Endodermal cell (in vitro differentiated cells): ENCODE results near the gene STXBP3. TPM values are rescaled to one million over a fixed set of nuclear protein-coding genes. Genes with fewer than 3 reads are reported as not detected.
A peak's percentile ranks its signal among the peaks of the same experiment; 100 is the strongest.

Experiments
- DNase-seq: peaks from one replicate; pipeline ENCODE4 v3.0.0-alpha.2; 2017
- H3K27ac ChIP-seq: 2 replicates; pipeline ENCODE4 v1.5.1; 2013; ENCODE audit warnings: mild to moderate bottlenecking, low read depth, low read length, moderate library complexity
- H3K27me3 ChIP-seq: 2 replicates; pipeline ENCODE4 v1.6.1; 2013; ENCODE audit warnings: mild to moderate bottlenecking, low read length, moderate library complexity; ENCODE audit not compliant: insufficient read depth, control insufficient read depth, poor library complexity, severe bottlenecking
- H3K36me3 ChIP-seq: 2 replicates; pipeline ENCODE4 v1.7.0; 2013; ENCODE audit warnings: mild to moderate bottlenecking, low read length, moderate library complexity; ENCODE audit not compliant: control insufficient read depth, insufficient read depth
- H3K4me1 ChIP-seq: one replicate; pipeline ENCODE4 v1.7.0; 2013; ENCODE audit warnings: low read length; ENCODE audit not compliant: control insufficient read depth, insufficient read depth
- H3K4me3 ChIP-seq: 2 replicates; pipeline ENCODE4 v1.5.1; 2013; ENCODE audit warnings: mild to moderate bottlenecking, low read length, moderate library complexity
- H3K9ac ChIP-seq: 2 replicates; pipeline ENCODE4 v1.6.1; 2013; ENCODE audit warnings: mild to moderate bottlenecking, low read length, moderate library complexity; ENCODE audit not compliant: poor library complexity, severe bottlenecking; ENCODE audit errors: extremely low read depth
- H3K9me3 ChIP-seq: 2 replicates; pipeline ENCODE4 v1.6.1; 2013; ENCODE audit warnings: mild to moderate bottlenecking, low read length, moderate library complexity; ENCODE audit not compliant: control insufficient read depth
- H3K27ac Mint-ChIP-seq: 2 replicates; pipeline ENCODE4 v1.8.0; 2020; ENCODE audit warnings: mixed read lengths
- H3K27me3 Mint-ChIP-seq: 2 replicates; pipeline ENCODE4 v1.8.0; 2021; ENCODE audit warnings: mild to moderate bottlenecking, mixed read lengths; ENCODE audit not compliant: insufficient read depth
- H3K36me3 Mint-ChIP-seq: 2 replicates; pipeline ENCODE4 v1.8.0; 2020; ENCODE audit warnings: low read depth, mixed read lengths
- H3K4me1 Mint-ChIP-seq: 2 replicates; pipeline ENCODE4 v1.8.0; 2020; ENCODE audit warnings: mixed read lengths
- H3K4me3 Mint-ChIP-seq: 2 replicates; pipeline ENCODE4 v1.8.0; 2020; ENCODE audit warnings: mild to moderate bottlenecking, moderate library complexity, mixed read lengths
- H3K9me3 Mint-ChIP-seq: 2 replicates; pipeline ENCODE4 v1.8.0; 2020; ENCODE audit warnings: mild to moderate bottlenecking, mixed read lengths
- WGBS, 2 experiments: methylation state at CpG; one replicate each; pipeline versions ENCODE4 v1.1.5 to v1.1.7; 2013; ENCODE audit warnings: missing lambda C conversion rate in 2 of 2, mixed read lengths in 1 of 2; ENCODE audit not compliant: insufficient coverage in 1 of 2, insufficient read length in 1 of 2; 5-methylcytosine and 5-hydroxymethylcytosine counted together
- total RNA-seq, 2 donors: library from RNA; stranded (reverse); fragmentation: NEBNext Ultra II Directional in 1 of 2; extraction: Animal tissue kit (Norgen Biotek cat#: 25700) in 1 of 2; gene quantifications; 2 replicates in 1 of 2; 3 replicates in 1 of 2; pipeline ENCODE4 v1.2.1, GENCODE V29; 2021
- TF ChIP-seq, protein P1 (sequence below): fragments of 200-600 bp; sonication (generic); conservative IDR thresholded peaks from 2 replicates; pipeline ENCODE4 v1.5.0; 2021; ENCODE audit warnings: antibody characterized with exemption, mild to moderate bottlenecking

Gene STXBP3
- total RNA-seq, 2 donors from 2014 or later, result 37.4 to 38.5 TPM

DNA sequence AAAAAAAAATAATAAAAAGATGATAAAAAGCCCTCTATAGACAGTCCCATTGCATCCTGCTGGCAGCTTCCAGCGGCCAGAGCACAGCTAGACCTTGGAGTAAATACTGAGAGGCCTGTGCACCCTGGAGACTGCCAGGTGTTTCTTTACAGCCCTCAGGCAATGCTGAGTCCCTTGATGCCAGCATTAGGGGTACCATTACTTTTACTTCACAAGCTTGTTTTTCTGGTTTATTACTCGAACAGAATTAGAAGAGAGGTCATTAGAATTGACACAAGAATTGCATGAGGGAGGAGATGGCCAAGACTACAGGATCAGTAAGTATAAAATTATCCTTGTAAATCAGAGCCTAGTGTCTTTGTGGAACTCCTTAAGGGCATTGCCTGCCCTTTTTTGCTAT lies 66.9 kb downstream of the STXBP3 start:
- H3K36me3 ChIP-seq, result peaks cover 12% of the 10 kb centered on the region
- H3K27ac ChIP-seq, result no peak overlapping the region
- TF ChIP-seq, protein P1, sequence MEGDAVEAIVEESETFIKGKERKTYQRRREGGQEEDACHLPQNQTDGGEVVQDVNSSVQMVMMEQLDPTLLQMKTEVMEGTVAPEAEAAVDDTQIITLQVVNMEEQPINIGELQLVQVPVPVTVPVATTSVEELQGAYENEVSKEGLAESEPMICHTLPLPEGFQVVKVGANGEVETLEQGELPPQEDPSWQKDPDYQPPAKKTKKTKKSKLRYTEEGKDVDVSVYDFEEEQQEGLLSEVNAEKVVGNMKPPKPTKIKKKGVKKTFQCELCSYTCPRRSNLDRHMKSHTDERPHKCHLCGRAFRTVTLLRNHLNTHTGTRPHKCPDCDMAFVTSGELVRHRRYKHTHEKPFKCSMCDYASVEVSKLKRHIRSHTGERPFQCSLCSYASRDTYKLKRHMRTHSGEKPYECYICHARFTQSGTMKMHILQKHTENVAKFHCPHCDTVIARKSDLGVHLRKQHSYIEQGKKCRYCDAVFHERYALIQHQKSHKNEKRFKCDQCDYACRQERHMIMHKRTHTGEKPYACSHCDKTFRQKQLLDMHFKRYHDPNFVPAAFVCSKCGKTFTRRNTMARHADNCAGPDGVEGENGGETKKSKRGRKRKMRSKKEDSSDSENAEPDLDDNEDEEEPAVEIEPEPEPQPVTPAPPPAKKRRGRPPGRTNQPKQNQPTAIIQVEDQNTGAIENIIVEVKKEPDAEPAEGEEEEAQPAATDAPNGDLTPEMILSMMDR, result no peak
- no peak overlapping the region for H3K4me3 ChIP-seq
- H3K27me3 Mint-ChIP-seq, result no peaks in the 10 kb centered on the region
- peaks cover 9% of the 10 kb centered on the region for H3K36me3 Mint-ChIP-seq
- no peak overlapping the region for H3K9ac ChIP-seq
- no peaks in the 10 kb centered on the region for H3K9me3 Mint-ChIP-seq
- no peaks in the 10 kb centered on the region for H3K27me3 ChIP-seq
- no peak overlapping the region for H3K27ac Mint-ChIP-seq
- H3K4me1 ChIP-seq, result peaks cover 7% of the 10 kb centered on the region
- DNase-seq, result no peak
- no peaks in the 10 kb centered on the region for H3K9me3 ChIP-seq
- peaks cover 23% of the 10 kb centered on the region for H3K4me1 Mint-ChIP-seq
- WGBS, 2 experiments, result 91 to 100% methylated on average over 1 to 2 of the region's 2 CpGs
- no peak overlapping the region for H3K4me3 Mint-ChIP-seq

DNA sequence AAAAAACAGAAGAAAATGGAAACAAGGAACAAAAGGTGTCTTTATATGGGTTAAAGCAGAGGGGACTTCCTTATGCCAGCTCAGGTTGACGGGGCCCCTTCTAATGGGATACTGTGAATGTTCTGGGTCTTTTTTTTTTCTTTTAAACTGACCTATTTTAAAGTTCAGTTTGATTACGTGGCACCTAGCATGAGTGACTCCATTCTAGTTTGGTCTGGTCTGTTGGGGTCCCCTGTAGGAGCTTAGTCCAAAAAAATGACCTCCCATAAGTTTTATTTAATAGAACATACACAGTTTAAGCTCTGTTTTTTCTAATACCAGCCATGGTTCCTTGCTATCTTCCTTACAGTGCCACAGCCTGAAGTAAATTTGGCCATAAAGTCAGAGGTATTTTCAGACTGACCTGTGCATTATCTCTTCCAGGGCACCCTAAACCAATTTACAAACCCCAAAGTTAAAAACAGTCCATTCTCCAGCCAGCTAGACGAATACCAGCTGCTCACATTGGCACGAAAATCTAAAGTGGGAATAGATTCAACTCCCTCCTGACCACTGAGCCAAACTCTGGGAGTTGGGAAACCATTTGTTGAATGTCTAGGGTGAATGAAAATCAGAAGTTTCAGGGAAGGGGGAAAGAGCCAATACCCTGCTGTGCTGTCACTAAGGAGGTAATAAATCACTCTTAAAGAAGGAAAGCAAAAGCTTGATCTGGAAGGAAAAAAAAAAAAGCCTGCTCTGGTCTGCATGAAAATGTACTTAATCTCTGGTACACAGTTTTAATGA lies 68.1 kb downstream of the STXBP3 start:
- DNase-seq, result no peak
- H3K27me3 Mint-ChIP-seq, result no peaks in the 10 kb centered on the region
- H3K4me3 Mint-ChIP-seq, result no peak overlapping the region
- no peaks in the 10 kb centered on the region for H3K9me3 ChIP-seq
- peaks cover 3% of the 10 kb centered on the region for H3K36me3 ChIP-seq
- H3K27ac Mint-ChIP-seq, result no peak overlapping the region
- H3K4me3 ChIP-seq, result no peak overlapping the region
- H3K27me3 ChIP-seq, result no peaks in the 10 kb centered on the region
- peaks cover 9% of the 10 kb centered on the region for H3K36me3 Mint-ChIP-seq
- H3K9ac ChIP-seq, result no peak overlapping the region
- 83 to 92% methylated on average over 2 to 4 of the region's 4 CpGs for WGBS, 2 experiments
- H3K4me1 Mint-ChIP-seq, result peaks cover 23% of the 10 kb centered on the region
- peak overlapping the region; percentile 99 for H3K27ac ChIP-seq
- no peaks in the 10 kb centered on the region for H3K9me3 Mint-ChIP-seq
- TF ChIP-seq, protein P1, result no peak
- H3K4me1 ChIP-seq, result peaks cover 7% of the 10 kb centered on the region

DNA sequence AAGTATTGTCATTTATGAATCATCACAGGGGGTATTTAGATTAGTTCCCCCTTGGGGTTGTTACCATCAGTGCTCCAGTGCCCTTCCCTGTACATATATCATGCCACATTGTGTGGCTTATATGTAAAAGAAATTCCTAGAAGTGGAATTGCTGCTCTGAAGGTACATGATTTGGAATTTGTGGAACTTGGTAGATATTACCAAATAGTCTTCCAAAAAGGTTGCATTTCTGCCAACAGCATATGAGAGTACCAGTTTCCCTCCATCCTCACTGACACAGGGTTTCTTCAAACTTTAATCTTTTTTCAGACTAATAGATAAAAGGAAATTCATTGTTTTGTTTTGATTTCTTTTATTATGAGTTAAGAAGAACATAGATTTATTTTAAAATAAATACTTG lies 69.1 kb downstream of the STXBP3 start:
- Mint-ChIP-seq H3K27me3 (no peaks in the 10 kb centered on the region), H3K36me3 (peaks cover 7% of the 10 kb centered on the region), H3K27ac (no peak overlapping the region), H3K4me1 (peaks cover 23% of the 10 kb centered on the region), H3K9me3 (no peaks in the 10 kb centered on the region), H3K4me3 (no peak overlapping the region)
- Histone ChIP-seq H3K4me3 (no peak overlapping the region), H3K27me3 (no peaks in the 10 kb centered on the region), H3K9me3 (peaks cover 7% of the 10 kb centered on the region), H3K4me1 (peaks cover 7% of the 10 kb centered on the region), H3K36me3 (no peaks in the 10 kb centered on the region), H3K27ac (peak overlapping the region; percentile 99), H3K9ac (no peak overlapping the region)
- DNase-seq, result no peak
- TF ChIP-seq, protein P1, result no peak
